ENCODE data around the gene TP73. TPM values are rescaled to one million over a fixed set of nuclear protein-coding genes. Genes with fewer than 3 reads are reported as not detected.

The TP73 gene
- total and polyA plus RNA-seq, 2 donors from 2014 or later, result 0.54 TPM; not detected in 1

DNA sequence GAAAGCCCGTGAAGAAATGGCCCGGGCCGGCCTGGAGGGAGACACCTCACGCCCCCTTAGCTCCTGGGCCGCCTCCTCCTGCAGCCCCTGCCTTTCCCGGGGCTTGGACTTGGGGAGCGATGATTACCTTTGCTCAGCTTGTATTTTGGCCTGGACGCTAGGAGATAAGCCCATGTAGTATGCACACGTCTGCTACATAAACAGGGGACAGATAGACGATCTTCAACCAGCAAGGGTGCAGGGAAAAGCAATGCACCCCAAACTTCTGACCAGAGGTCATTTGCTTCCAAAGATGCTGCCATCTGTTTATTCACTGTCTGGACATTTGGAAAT, 936 bp downstream of the TP73 start:
- DNase-seq, result no peak
- TF ChIP-seq, protein P1, sequence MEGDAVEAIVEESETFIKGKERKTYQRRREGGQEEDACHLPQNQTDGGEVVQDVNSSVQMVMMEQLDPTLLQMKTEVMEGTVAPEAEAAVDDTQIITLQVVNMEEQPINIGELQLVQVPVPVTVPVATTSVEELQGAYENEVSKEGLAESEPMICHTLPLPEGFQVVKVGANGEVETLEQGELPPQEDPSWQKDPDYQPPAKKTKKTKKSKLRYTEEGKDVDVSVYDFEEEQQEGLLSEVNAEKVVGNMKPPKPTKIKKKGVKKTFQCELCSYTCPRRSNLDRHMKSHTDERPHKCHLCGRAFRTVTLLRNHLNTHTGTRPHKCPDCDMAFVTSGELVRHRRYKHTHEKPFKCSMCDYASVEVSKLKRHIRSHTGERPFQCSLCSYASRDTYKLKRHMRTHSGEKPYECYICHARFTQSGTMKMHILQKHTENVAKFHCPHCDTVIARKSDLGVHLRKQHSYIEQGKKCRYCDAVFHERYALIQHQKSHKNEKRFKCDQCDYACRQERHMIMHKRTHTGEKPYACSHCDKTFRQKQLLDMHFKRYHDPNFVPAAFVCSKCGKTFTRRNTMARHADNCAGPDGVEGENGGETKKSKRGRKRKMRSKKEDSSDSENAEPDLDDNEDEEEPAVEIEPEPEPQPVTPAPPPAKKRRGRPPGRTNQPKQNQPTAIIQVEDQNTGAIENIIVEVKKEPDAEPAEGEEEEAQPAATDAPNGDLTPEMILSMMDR (IDR thresholded peaks at IDR 0.05; ENCODE audit: borderline replicate concordance, extremely low read depth, insufficient read depth), result no peak
- H3K27ac ChIP-seq (ENCODE audit: low read depth in 2 of 2, low read length in 2 of 2), result no peak overlapping the region
- peaks cover 0 to 12% (median 0%) of the 10 kb centered on the region in 3 donors for H3K4me1 ChIP-seq (ENCODE audit: control insufficient read depth in 2 of 3, insufficient read depth in 2 of 3, low read depth in 1 of 3, low read length in 3 of 3)
- peaks cover 21% of the 10 kb centered on the region for H3K27me3 ChIP-seq (ENCODE audit: control insufficient read depth, insufficient read depth, low read length)
- no peak overlapping the region for H3K4me3 ChIP-seq (ENCODE audit: low read length in 3 of 3)
- H3K36me3 ChIP-seq (ENCODE audit: control insufficient read depth in 2 of 3, insufficient read depth in 3 of 3, low read length in 3 of 3), result no peaks in the 10 kb centered on the region
- FAIRE-seq, result no peak
- no peak overlapping the region for H3K9ac ChIP-seq (ENCODE audit: low read length in 3 of 3)
- no peaks in the 10 kb centered on the region for H3K9me3 ChIP-seq (ENCODE audit: control insufficient read depth in 2 of 3, insufficient read depth in 1 of 3, low read length in 3 of 3)
- intact Hi-C loops (cut with DNase I), result no loop called here

DNA sequence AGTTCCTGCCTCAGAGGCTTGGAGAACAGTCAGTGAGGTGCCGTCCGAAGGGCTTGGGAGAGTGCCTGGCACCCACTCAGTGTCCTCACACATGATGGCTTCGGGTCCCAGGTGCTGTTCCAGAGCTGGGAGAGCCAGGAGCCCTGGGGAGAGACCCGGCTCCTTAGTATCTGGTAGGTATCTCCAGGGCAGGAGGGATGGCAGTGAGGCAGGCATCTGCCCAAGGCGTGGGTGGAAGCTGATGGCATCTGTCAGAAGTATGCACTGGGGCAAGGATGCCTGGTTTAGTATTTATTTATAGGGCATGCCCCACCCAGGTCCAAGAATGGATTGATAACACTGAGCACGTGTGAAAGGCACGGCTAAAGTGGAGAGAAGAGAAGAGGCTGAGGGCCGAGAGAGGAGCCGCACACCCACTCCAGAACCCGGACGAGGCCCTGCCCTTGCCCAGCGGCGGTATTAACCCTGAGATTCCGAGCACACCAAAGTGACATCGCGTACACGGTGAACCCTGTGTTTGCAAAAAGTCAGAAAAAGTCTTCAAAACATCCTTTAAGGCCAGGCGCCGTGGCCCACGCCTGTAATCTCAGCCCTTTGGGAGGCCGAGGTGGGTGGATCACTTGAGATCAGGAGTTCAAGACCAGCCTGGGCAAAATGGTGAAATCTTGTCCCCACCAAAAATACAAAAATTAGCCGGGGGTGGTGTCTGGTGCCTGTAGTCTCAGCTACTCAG, 2.4 kb downstream of the TP73 start:
- FAIRE-seq (no peak), DNase-seq (peak in 1 of 5 donors; percentile 59)
- Histone ChIP-seq H3K9ac (ENCODE audit: low read length in 3 of 3) (no peak overlapping the region), H3K36me3 (ENCODE audit: control insufficient read depth in 2 of 3, insufficient read depth in 3 of 3, low read length in 3 of 3) (no peaks in the 10 kb centered on the region), H3K27me3 (ENCODE audit: control insufficient read depth, insufficient read depth, low read length) (peaks cover 21% of the 10 kb centered on the region), H3K4me1 (ENCODE audit: control insufficient read depth in 2 of 3, insufficient read depth in 2 of 3, low read depth in 1 of 3, low read length in 3 of 3) (peaks cover 0 to 4% (median 0%) of the 10 kb centered on the region in 3 donors), H3K4me3 (ENCODE audit: low read length in 3 of 3) (no peak overlapping the region), H3K27ac (ENCODE audit: low read depth in 2 of 2, low read length in 2 of 2) (no peak overlapping the region), H3K9me3 (ENCODE audit: control insufficient read depth in 2 of 3, insufficient read depth in 1 of 3, low read length in 3 of 3) (no peaks in the 10 kb centered on the region)
- TF ChIP-seq, protein P1 (IDR thresholded peaks at IDR 0.05; ENCODE audit: borderline replicate concordance, extremely low read depth, insufficient read depth), result no peak
- intact Hi-C loops (cut with DNase I), result no loop called here

DNA sequence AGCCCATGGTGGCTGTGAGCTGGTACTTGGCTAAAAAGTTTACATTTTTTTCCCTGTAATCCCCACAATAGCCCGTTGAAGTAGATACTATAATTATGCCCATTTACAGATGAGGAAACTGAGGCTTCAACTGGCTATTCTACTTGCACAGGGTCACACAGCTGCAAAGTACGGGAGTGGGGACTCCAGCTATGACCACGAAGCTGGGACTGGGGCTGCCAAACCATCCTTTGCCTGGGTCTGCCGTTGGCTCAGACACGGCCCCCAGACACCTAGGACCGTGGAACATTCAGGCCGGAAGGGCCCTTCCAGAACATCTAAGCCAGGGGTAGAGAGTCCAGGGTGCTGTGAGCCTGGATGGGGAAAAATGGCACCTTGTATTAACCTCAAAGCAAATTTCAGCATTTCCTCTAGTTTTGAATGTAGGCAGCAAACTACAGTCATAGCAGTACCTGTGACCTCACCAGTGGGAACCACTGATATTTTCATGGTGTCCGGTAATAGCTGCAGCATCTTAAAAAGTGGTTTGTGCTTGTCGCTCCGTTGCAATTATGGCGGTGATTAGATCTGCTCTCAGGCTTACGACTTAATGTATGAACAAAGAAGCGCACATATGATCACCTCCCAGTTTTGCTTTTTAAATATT, 4.3 kb downstream of the TP73 start:
- peak in 1 of 5 donors; percentile 26 for DNase-seq
- no peaks in the 10 kb centered on the region for H3K9me3 ChIP-seq (ENCODE audit: control insufficient read depth in 2 of 3, insufficient read depth in 1 of 3, low read length in 3 of 3)
- intact Hi-C loops (cut with DNase I), result no loop called here
- no peak for FAIRE-seq
- H3K27ac ChIP-seq (ENCODE audit: low read depth in 2 of 2, low read length in 2 of 2), result no peak overlapping the region
- no peaks in the 10 kb centered on the region for H3K4me1 ChIP-seq (ENCODE audit: control insufficient read depth in 2 of 3, insufficient read depth in 2 of 3, low read depth in 1 of 3, low read length in 3 of 3)
- H3K36me3 ChIP-seq (ENCODE audit: control insufficient read depth in 2 of 3, insufficient read depth in 3 of 3, low read length in 3 of 3), result no peaks in the 10 kb centered on the region
- H3K27me3 ChIP-seq (ENCODE audit: control insufficient read depth, insufficient read depth, low read length), result peaks cover 16% of the 10 kb centered on the region
- TF ChIP-seq, protein P1 (IDR thresholded peaks at IDR 0.05; ENCODE audit: borderline replicate concordance, extremely low read depth, insufficient read depth), result no peak
- H3K9ac ChIP-seq (ENCODE audit: low read length in 3 of 3), result no peak overlapping the region
- no peak overlapping the region for H3K4me3 ChIP-seq (ENCODE audit: low read length in 3 of 3)

All from kidney (tissue), 14 donors.